B cell (primary cell): ENCODE results near the gene WEE1.

ENCODE experiments used
- CTCF ChIP-seq: fragments of 200-600 bp; IDR thresholded peaks from one replicate; pipeline ENCODE4 v1.8.0; 2022; ENCODE audit warnings: antibody characterized with exemption, mild to moderate bottlenecking
- EZH2 ChIP-seq: IDR thresholded peaks from 2 replicates; pipeline ENCODE4 v1.6.1; 2012; ENCODE audit warnings: borderline replicate concordance, low read depth, mild to moderate bottlenecking, moderate library complexity, low read length; ENCODE audit not compliant: insufficient read depth, poor library complexity, severe bottlenecking

DNA sequence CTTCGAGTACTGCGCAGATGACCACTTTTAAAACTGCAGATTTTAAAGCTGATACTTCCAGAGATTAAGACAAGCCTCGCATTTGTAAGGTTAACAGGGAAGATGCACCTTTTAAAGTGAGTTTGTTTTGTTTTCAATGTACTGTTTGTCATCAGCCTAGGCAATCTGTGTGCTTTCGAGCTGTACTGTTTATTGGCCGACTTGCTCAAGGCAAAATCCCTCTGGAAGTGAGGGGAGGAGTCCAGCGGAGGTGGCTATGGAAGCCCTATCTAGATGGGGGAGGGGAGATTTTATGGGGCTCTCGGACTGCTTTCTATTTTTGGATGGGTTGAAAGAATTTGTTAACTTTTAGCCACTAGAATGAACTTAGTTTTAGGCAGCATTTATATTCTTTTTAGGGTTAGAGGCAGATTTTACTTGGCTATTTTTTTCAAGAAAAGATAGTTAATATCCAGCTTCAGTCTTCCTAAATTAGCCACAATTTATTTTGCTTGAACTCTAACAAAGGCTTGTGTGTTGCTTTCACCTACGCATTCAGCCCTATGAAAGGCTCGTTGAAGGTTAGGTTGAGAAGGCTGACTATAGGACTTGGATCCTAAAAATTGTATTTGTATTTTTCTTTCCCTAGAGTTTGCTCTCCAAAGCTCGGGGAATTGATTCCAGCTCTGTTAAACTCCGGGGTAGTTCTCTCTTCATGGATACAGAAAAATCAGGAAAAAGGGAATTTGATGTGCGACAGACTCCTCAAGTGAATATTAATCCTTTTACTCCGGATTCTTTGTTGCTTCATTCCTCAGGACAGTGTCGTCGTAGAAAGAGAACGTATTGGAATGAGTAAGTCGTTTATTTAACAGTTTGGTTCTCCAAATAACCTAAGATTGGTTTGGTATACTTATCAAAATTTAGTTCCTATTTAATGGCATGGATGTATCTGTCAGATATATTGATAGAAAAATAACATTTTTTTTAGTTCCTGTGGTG lies 2.1 kb downstream of the WEE1 start:
- TF ChIP-seq CTCF (no peak), EZH2 (no peak)
